ENCODE data around the gene KRTAP13-1. TPM values are rescaled to one million over a fixed set of nuclear protein-coding genes. Genes with fewer than 3 reads are reported as not detected.

Gene KRTAP13-1
- total RNA-seq, 6 experiments from 2014 or later, result not detected

DNA sequence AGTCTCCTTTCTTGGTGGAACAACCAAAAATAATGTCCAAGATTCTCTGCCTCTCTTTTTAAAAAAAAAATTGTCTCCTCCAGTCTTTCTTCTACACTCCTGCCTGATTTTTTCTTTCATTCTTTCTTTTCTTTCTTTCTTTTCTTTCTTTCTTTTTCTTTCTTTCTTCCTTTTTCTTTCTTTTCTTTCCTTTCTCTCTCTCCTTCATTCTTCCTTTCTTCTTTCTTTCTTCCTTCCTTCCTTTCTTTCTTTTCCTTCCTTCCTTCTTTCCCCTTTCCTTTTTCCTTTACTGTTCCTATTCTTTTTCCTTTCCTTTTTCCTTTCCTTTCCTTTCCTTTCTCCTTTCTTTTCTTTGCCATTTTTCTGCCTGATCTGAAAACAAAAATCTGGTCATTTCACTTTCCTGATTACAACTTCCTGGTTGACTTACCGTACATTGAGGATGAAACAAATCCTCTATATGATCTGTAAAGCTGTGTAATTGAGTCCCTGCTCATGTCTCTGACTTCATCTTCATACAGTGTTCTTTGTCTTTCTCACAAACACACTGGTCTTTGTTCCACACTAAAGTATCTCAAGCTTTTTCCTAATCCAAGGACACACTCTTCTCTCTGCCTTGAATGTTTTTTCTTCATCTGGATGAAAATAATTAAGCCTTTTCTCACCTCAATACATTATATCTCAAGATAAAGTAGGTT lies 41.4 kb upstream of the KRTAP13-1 start:
- 44% methylated on average over 1 of the region's 1 CpG for WGBS (ENCODE audit: insufficient coverage, low coverage, low lambda C conversion rate, missing lambda C conversion rate)
- Histone ChIP-seq H3K9me3 (no peaks in the 10 kb centered on the region), H3K4me1 (no peaks in the 10 kb centered on the region), H3K27ac (no peak overlapping the region), H3K36me3 (no peaks in the 10 kb centered on the region), H3K4me3 (no peak overlapping the region), H3K27me3 (no peaks in the 10 kb centered on the region)
- ATAC-seq (no peak), DNase-seq (no peak)
- no peak for TF ChIP-seq POLR2A (IDR thresholded peaks at IDR 0.05)
- TF ChIP-seq, protein P1, sequence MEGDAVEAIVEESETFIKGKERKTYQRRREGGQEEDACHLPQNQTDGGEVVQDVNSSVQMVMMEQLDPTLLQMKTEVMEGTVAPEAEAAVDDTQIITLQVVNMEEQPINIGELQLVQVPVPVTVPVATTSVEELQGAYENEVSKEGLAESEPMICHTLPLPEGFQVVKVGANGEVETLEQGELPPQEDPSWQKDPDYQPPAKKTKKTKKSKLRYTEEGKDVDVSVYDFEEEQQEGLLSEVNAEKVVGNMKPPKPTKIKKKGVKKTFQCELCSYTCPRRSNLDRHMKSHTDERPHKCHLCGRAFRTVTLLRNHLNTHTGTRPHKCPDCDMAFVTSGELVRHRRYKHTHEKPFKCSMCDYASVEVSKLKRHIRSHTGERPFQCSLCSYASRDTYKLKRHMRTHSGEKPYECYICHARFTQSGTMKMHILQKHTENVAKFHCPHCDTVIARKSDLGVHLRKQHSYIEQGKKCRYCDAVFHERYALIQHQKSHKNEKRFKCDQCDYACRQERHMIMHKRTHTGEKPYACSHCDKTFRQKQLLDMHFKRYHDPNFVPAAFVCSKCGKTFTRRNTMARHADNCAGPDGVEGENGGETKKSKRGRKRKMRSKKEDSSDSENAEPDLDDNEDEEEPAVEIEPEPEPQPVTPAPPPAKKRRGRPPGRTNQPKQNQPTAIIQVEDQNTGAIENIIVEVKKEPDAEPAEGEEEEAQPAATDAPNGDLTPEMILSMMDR (IDR thresholded peaks at IDR 0.05), result no peak
- intact Hi-C loops (cut with DNase I), result no loop called here

DNA sequence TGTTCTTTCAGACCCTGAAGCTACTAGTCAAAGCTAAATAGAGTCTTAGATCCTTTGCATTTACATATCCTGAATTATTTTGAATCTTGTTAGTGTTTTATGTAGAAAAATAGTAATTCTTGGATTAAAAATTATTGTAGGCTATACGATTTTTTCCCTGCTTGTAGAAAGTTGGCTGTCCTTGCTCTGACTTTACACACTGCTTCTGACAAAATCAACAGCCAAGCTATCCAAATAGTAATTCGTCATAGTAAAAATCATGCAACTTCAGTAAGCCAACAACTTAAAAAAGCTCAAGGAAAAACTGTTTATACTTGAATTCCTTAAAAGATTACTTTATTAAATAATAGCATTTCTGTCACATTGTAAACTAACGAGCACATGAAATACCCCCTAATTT lies 39.9 kb upstream of the KRTAP13-1 start:
- Histone ChIP-seq H3K36me3 (no peaks in the 10 kb centered on the region), H3K4me3 (no peak overlapping the region), H3K27ac (no peak overlapping the region), H3K27me3 (no peaks in the 10 kb centered on the region), H3K9me3 (no peaks in the 10 kb centered on the region), H3K4me1 (no peaks in the 10 kb centered on the region)
- WGBS (ENCODE audit: insufficient coverage, low coverage, low lambda C conversion rate, missing lambda C conversion rate), result 16% methylated on average over 3 of the region's 3 CpGs
- TF ChIP-seq POLR2A (IDR thresholded peaks at IDR 0.05), result no peak
- TF ChIP-seq, protein P1 (IDR thresholded peaks at IDR 0.05), result no peak
- ATAC-seq, result no peak
- DNase-seq, result no peak
- intact Hi-C loops (cut with DNase I), result no loop called here

DNA sequence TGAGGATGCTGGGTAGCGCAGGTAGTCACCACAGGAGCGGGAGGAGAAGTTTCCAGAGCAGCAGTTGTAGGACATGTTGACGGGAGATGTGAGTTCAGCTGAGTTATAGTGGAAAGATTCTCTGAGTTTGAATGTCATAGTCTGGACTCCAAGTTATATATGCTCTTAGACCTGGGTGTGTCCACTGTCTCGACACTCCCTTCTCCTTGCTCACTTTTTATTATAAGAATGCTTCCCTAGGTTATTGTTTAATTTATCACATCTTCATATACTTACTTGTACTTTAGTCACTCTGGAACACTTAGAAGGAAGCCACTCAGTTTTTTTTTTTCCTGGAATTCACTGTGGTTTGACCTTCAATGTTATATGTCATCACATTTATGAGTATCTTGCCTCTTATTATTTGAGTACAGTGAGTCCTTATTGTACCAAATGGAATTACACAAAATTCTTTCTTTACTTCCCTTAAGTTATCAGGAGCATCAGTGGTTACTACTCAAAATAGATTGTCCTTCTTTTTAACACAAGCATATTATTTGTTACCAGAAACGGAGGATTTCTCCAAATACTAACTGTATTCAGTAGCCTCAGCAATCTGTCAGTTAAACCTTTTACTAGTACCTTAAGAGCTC lies 23.6 kb upstream of the KRTAP13-1 start, which contains the start of gene KRTAP13-2:
KRTAP13-2 (minus strand) TSS at position 133 of the 632 bp plus-strand sequence; CDS start at position 75, 58 bp downstream.
- H3K27me3 ChIP-seq, result no peaks in the 10 kb centered on the region
- no peak for DNase-seq
- no peaks in the 10 kb centered on the region for H3K4me1 ChIP-seq
- TF ChIP-seq, protein P1 (IDR thresholded peaks at IDR 0.05), result no peak
- no peak for TF ChIP-seq POLR2A (IDR thresholded peaks at IDR 0.05)
- no peak within 1 kb of the TSS for H3K27ac ChIP-seq
- H3K9me3 ChIP-seq, result no peaks in the 10 kb centered on the region
- WGBS (ENCODE audit: insufficient coverage, low coverage, low lambda C conversion rate, missing lambda C conversion rate), result 61% methylated on average over 5 of the region's 5 CpGs
- H3K36me3 ChIP-seq, result no peaks in the 10 kb centered on the region
- no peak for ATAC-seq
- no peak within 1 kb of the TSS for H3K4me3 ChIP-seq
- intact Hi-C loops (cut with DNase I), result no loop called here

DNA sequence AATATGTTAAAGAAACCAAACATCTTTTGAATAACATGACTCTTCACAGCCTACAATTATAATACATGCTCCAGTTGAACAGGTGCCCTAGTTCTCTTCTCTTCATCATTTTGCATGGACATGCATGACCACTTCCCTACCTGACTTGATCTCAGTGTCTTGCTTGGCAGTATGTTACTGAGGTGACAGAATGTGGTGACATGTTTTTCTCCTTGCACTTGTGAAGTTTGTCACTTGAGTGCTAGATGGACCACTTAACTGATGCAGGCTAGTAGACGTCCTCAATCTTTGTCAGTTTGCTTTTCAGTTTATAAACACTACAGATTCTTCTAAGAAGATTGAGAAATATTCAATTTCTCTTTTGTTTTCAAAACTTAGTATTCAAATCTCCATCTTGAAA lies 13.6 kb upstream of the KRTAP13-1 start:
- Histone ChIP-seq H3K36me3 (no peaks in the 10 kb centered on the region), H3K4me1 (no peaks in the 10 kb centered on the region), H3K27me3 (no peaks in the 10 kb centered on the region), H3K27ac (no peak overlapping the region), H3K9me3 (no peaks in the 10 kb centered on the region), H3K4me3 (no peak overlapping the region)
- ATAC-seq, result no peak
- 9% methylated on average over 1 of the region's 1 CpG for WGBS (ENCODE audit: insufficient coverage, low coverage, low lambda C conversion rate, missing lambda C conversion rate)
- TF ChIP-seq POLR2A (IDR thresholded peaks at IDR 0.05), result no peak
- TF ChIP-seq, protein P1 (IDR thresholded peaks at IDR 0.05), result no peak
- no peak for DNase-seq
- intact Hi-C loops (cut with DNase I), result no loop called here
